Psoas muscle (tissue), 8 donors: Measurements from ENCODE around the gene MAGI2. TPM values are rescaled to one million over a fixed set of nuclear protein-coding genes. Genes with fewer than 3 reads are reported as not detected.

ENCODE experiments used
- ATAC-seq, 4 donors: fragments of 200-7000 bp; cut with Tn5 transposase; one replicate each; pipeline ENCODE4 v1.9.1; 2020; ENCODE audit warnings: moderate library complexity in 3 of 4, mild to moderate bottlenecking in 2 of 4
- DNase-seq, 2 donors: peaks; one replicate each; pipeline ENCODE4 v3.0.0-alpha.2; 2020
- H3K27ac ChIP-seq: fragments of 200-600 bp; one replicate; pipeline ENCODE4 v1.8.0; 2022
- H3K27me3 ChIP-seq, 3 donors: fragments of 200-600 bp in 1 of 3; one replicate each; pipeline versions ENCODE4 v1.6.1 to v1.8.0; 2013 to 2022; ENCODE audit warnings: low read length in 2 of 3, mild to moderate bottlenecking in 2 of 3, moderate library complexity in 1 of 3; ENCODE audit not compliant: insufficient read depth in 3 of 3
- H3K36me3 ChIP-seq, 2 donors: fragments of 200-600 bp in 1 of 2; one replicate each; pipeline versions ENCODE4 v1.6.1 to v1.8.0; 2013 to 2022; ENCODE audit warnings: low read depth in 1 of 2, mild to moderate bottlenecking in 1 of 2, moderate library complexity in 1 of 2; ENCODE audit not compliant: insufficient read depth in 1 of 2
- H3K4me1 ChIP-seq: fragments of 200-600 bp; one replicate; pipeline ENCODE4 v1.8.0; 2022
- H3K4me3 ChIP-seq: fragments of 200-600 bp; one replicate; pipeline ENCODE4 v1.8.0; 2022; ENCODE audit warnings: mild to moderate bottlenecking
- H3K9me3 ChIP-seq: fragments of 200-600 bp; one replicate; pipeline ENCODE4 v1.8.0; 2022
- WGBS, 3 donors: extraction: QIAGEN DNeasy Blood & Tissue Kit; methylation state at CpG; one replicate each; pipeline versions ENCODE4 v1.1.6 to v1.1.7; 2013; 5-methylcytosine and 5-hydroxymethylcytosine counted together
- intact Hi-C, 2 donors: fragments of 100-400 bp; cut with DNase I; formaldehyde crosslinking; loops; one replicate each; pipeline versions ENCODE4 v1.11.0 to v1.14.2; 2022
- polyA plus RNA-seq, 3 donors: library from polyadenylated mRNA; stranded (reverse); fragments of 200-250 nt; gene quantifications; one replicate each; pipeline ENCODE4 v1.2.3, GENCODE V29; 2013
- total RNA-seq, 4 donors: library from RNA; stranded (reverse); fragmentation: NEBNext Ultra II Directional in 2 of 4; extraction: Animal tissue kit (Norgen Biotek cat#: 25700) in 2 of 4; gene quantifications; one replicate each; pipeline versions ENCODE4 v1.2.1 to v1.2.4, GENCODE V29; 2021 to 2023
- TF ChIP-seq, protein P1 (sequence below): fragments of 200-600 bp; IDR thresholded peaks from one replicate; pipeline ENCODE4 v1.8.0; 2022; ENCODE audit warnings: antibody characterized with exemption
- donor health status: healthy with polysubstance abuse.
- donor health status: DM: no; HTN: no; CAD: no; lungs with moderate emphysema.
- donor health status: Bipolar disorder and iron deficiency.
- donor health status: healthy.
- donor health status: DM: yes; HTN: yes; CAD: no.
- donor health status: DM: no; HTN: no; CAD: no.
- donor health status: DM: no; HTN: no; CAD: no.
- donor health status: DM: yes; HTN: yes; CAD: no.

MAGI2 gene
- total and polyA plus RNA-seq, 7 donors: 0.46 to 2.5 (median 1.4) TPM

DNA sequence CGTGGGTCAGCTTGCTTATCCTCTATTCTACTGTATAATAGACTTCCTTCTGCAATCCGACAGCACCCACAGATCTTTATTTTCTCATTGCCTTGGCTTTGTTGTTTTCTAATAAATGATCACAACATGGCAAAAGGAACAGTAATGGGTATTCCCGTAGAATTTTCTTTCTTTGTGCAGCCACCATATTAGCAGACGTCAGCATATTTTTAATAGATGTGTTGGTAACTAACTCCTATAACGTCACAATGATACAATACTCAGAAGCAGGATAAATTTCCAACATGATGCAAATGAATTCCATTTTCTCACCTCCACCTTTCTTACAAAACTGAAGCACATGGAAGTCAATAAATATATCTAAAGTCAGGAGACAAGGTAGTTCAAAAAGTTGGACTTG, 617.6 kb downstream of the MAGI2 start:
- whole genome bisulfite sequencing, 3 donors: 82 to 92% (median 90%) methylated on average over 5 of the region's 5 CpGs
- Histone ChIP-seq H3K27me3 (no peaks in the 10 kb centered on the region), H3K4me3 (no peak overlapping the region), H3K4me1 (no peaks in the 10 kb centered on the region), H3K27ac (no peak overlapping the region), H3K36me3 (no peaks in the 10 kb centered on the region), H3K9me3 (no peaks in the 10 kb centered on the region)
- DNase-seq (no peak), ATAC-seq (no peak)
- TF ChIP-seq, protein P1, sequence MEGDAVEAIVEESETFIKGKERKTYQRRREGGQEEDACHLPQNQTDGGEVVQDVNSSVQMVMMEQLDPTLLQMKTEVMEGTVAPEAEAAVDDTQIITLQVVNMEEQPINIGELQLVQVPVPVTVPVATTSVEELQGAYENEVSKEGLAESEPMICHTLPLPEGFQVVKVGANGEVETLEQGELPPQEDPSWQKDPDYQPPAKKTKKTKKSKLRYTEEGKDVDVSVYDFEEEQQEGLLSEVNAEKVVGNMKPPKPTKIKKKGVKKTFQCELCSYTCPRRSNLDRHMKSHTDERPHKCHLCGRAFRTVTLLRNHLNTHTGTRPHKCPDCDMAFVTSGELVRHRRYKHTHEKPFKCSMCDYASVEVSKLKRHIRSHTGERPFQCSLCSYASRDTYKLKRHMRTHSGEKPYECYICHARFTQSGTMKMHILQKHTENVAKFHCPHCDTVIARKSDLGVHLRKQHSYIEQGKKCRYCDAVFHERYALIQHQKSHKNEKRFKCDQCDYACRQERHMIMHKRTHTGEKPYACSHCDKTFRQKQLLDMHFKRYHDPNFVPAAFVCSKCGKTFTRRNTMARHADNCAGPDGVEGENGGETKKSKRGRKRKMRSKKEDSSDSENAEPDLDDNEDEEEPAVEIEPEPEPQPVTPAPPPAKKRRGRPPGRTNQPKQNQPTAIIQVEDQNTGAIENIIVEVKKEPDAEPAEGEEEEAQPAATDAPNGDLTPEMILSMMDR: no peak
- intact Hi-C loops: no loop called here

DNA sequence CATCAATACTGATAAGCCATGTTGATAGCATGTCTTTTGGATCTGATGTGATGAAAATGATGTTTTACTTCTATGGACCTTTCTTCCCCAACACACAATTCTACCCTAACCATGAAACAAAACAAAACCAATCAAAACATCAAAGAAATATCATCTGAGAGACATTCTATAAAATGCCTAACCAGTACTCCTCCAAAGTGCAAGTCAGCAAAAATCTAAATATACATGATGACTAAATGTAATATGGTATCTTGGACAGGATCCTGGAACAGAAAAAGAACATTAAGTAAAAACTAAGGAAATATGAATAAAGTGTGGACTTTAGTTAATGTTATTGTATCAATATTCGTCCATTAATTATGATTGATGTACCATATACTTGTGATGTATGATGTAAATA, 625.1 kb downstream of the MAGI2 start:
- TF ChIP-seq, protein P1: no peak
- Histone ChIP-seq H3K27ac (no peak overlapping the region), H3K9me3 (no peaks in the 10 kb centered on the region), H3K4me3 (no peak overlapping the region), H3K27me3 (no peaks in the 10 kb centered on the region), H3K4me1 (no peaks in the 10 kb centered on the region), H3K36me3 (no peaks in the 10 kb centered on the region)
- intact Hi-C loops: no loop called here
- ATAC-seq (no peak), DNase-seq (no peak)
- WGBS, 3 donors: 66 to 69% (median 68%) methylated on average over 1 of the region's 1 CpG

DNA sequence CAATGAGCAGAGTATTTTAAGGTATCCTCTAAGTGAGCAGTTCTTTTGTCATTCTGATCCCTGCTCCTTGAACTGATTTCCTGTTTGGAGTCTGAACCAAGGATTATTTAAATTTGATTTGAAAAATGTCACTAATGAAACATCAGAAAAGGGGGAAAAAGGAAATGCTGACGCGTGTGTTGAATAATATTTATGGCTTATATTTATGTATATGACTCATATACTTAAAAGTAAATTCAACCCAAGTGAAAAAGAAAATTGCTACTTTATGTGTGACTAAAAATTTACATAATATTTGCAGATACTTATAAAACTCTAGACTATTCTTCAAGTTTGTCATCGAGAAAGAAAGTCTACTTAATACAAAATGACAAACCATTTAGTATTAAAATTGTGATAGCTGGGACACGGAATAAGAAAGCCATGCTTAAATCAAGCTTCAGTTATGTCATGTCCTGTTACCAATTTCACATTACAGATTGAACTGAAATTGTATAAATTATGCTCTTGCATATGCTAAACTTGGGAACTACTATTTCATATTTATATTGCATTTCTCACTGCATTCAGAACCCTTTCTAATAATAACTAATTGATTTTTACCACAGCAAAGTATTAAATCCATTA, 649.9 kb downstream of the MAGI2 start:
- Histone ChIP-seq H3K9me3 (peaks cover 10% of the 10 kb centered on the region), H3K27ac (no peak overlapping the region), H3K4me1 (no peaks in the 10 kb centered on the region), H3K4me3 (no peak overlapping the region), H3K27me3 (no peaks in the 10 kb centered on the region), H3K36me3 (no peaks in the 10 kb centered on the region)
- WGBS, 3 donors: 73 to 76% (median 74%) methylated on average over 4 of the region's 4 CpGs
- intact Hi-C loops: no loop called here
- no peak for DNase-seq
- no peak for ATAC-seq
- TF ChIP-seq, protein P1: no peak

DNA sequence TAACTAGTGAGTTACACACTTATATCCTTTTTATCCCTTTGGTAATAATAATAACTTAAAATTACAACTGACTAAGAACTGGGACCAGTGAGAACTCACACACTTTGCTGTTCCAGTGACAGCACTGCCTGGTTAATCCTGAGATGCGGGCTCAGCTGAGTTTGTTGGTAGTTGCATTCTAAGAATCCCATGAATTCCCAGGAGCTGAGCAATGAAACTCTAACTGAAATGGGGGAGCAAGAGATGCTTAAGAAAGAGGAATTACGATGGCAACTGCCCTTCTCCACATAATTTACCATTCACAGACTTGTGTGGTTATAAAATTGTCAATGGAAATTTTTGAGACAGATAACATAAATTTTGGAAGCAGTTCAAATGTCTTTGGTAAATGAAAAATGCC, 659.4 kb downstream of the MAGI2 start:
- no peaks in the 10 kb centered on the region for H3K9me3 ChIP-seq
- no peak overlapping the region for H3K27ac ChIP-seq
- no peaks in the 10 kb centered on the region for H3K27me3 ChIP-seq
- H3K4me1 ChIP-seq: no peaks in the 10 kb centered on the region
- no peak overlapping the region for H3K4me3 ChIP-seq
- intact Hi-C loops: no loop called here
- DNase-seq (no peak), ATAC-seq (no peak)
- 25 to 33% (median 30%) methylated on average over 2 of the region's 2 CpGs for WGBS, 3 donors
- no peaks in the 10 kb centered on the region for H3K36me3 ChIP-seq
- TF ChIP-seq, protein P1: no peak

DNA sequence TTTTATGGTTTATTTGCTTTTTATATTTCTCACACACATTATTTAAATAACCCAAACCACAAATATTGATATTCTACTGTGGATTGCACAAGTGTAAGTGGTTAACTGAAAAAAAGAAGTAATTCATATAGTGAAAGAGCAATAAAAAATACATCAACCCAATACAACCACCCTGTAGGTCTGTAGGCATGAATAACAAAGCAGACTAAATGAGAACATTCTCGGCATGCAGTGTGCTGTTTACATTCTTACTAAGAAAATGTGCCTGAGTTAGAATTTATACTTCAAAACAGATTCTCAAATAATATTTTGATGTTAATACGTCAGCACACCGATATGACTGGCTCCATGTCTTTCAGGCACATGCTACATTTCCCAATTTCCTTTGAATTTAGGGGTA, 660.8 kb downstream of the MAGI2 start:
- no peaks in the 10 kb centered on the region for H3K27me3 ChIP-seq
- no peaks in the 10 kb centered on the region for H3K36me3 ChIP-seq
- intact Hi-C loops: no loop called here
- 75 to 88% (median 86%) methylated on average over 3 of the region's 3 CpGs for WGBS, 3 donors
- DNase-seq (no peak), ATAC-seq (no peak)
- H3K27ac ChIP-seq: no peak overlapping the region
- H3K4me1 ChIP-seq: no peaks in the 10 kb centered on the region
- no peak overlapping the region for H3K4me3 ChIP-seq
- H3K9me3 ChIP-seq: no peaks in the 10 kb centered on the region
- TF ChIP-seq, protein P1: no peak
